ENCODE results near the gene UBE2G1.

UBE2G1 gene

GRCh38 chr17:4326608-4327007 is 39.9 kb downstream of the UBE2G1 start:
- H3K4me1 ChIP-seq (ENCODE audit: control insufficient read depth in 1 of 2, insufficient read depth in 1 of 2, low read depth in 1 of 2, low read length in 1 of 2), result no peaks in the 10 kb centered on the region
- H3K27me3 ChIP-seq, result no peaks in the 10 kb centered on the region
- no peak for TF ChIP-seq CTCF (IDR thresholded peaks at IDR 0.05)
- no peak overlapping the region for H3K27ac ChIP-seq
- no peaks in the 10 kb centered on the region for H3K9me3 ChIP-seq
- no peaks in the 10 kb centered on the region for H3K36me3 ChIP-seq
- no peak overlapping the region for H3K4me3 ChIP-seq (ENCODE audit: low read depth in 1 of 2, low read length in 1 of 2)

DNA sequence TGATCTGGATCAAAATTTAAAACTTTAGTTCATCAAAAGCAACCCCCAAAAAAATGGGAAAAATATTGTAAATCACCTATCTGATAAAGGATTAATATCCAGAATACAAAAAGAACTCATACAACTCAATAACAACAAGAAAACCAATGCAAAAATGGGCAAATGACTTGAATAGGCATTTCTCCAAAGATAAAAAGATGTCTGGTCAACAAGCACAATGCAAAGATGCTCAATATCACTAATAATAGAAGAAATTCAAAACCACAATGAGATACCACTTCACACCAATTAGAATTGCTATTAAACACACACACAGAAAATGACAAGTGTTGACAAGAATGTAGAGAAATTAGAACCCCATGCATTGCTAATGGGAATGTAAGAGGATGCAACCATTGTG is 40.4 kb downstream of the UBE2G1 start:
- Histone ChIP-seq H3K9me3 (no peaks in the 10 kb centered on the region), H3K27me3 (no peaks in the 10 kb centered on the region), H3K27ac (no peak overlapping the region), H3K4me3 (ENCODE audit: low read depth in 1 of 2, low read length in 1 of 2) (no peak overlapping the region), H3K4me1 (ENCODE audit: control insufficient read depth in 1 of 2, insufficient read depth in 1 of 2, low read depth in 1 of 2, low read length in 1 of 2) (no peaks in the 10 kb centered on the region), H3K36me3 (no peaks in the 10 kb centered on the region)
- TF ChIP-seq CTCF (IDR thresholded peaks at IDR 0.05), result no peak

- no peaks in the 10 kb centered on the region for H3K36me3 ChIP-seq
- H3K4me1 ChIP-seq (ENCODE audit: control insufficient read depth in 1 of 2, insufficient read depth in 1 of 2, low read depth in 1 of 2, low read length in 1 of 2), result no peaks in the 10 kb centered on the region
- no peak overlapping the region for H3K4me3 ChIP-seq (ENCODE audit: low read depth in 1 of 2, low read length in 1 of 2)
- no peaks in the 10 kb centered on the region for H3K27me3 ChIP-seq
- no peak for TF ChIP-seq CTCF (IDR thresholded peaks at IDR 0.05)
- H3K27ac ChIP-seq, result no peak overlapping the region
- H3K9me3 ChIP-seq, result no peaks in the 10 kb centered on the region
These were observed 42.0 kb downstream of the UBE2G1 start for GRCh38 chr17:4324463-4324862.

GRCh38 chr17:4319221-4319620 is 47.3 kb downstream of the UBE2G1 start:
- no peak overlapping the region for H3K27ac ChIP-seq

GRCh38 chr17:4318596-4318995 is 47.9 kb downstream of the UBE2G1 start:
- H3K9me3 ChIP-seq, result no peaks in the 10 kb centered on the region
- no peak overlapping the region for H3K4me3 ChIP-seq (ENCODE audit: low read depth in 1 of 2, low read length in 1 of 2)
- H3K27ac ChIP-seq, result no peak overlapping the region
- H3K27me3 ChIP-seq, result no peaks in the 10 kb centered on the region
- TF ChIP-seq CTCF (IDR thresholded peaks at IDR 0.05), result no peak
- no peaks in the 10 kb centered on the region for H3K4me1 ChIP-seq (ENCODE audit: control insufficient read depth in 1 of 2, insufficient read depth in 1 of 2, low read depth in 1 of 2, low read length in 1 of 2)
- H3K36me3 ChIP-seq, result no peaks in the 10 kb centered on the region

More at GRCh38 chr17:4319221-4319620, 47.3 kb downstream of the UBE2G1 start:
- Histone ChIP-seq H3K9me3 (no peaks in the 10 kb centered on the region), H3K27me3 (no peaks in the 10 kb centered on the region), H3K4me3 (ENCODE audit: low read depth in 1 of 2, low read length in 1 of 2) (no peak overlapping the region), H3K4me1 (ENCODE audit: control insufficient read depth in 1 of 2, insufficient read depth in 1 of 2, low read depth in 1 of 2, low read length in 1 of 2) (no peaks in the 10 kb centered on the region), H3K36me3 (no peaks in the 10 kb centered on the region)
- no peak for TF ChIP-seq CTCF (IDR thresholded peaks at IDR 0.05)

- H3K27ac ChIP-seq, result no peak overlapping the region
- H3K4me3 ChIP-seq (ENCODE audit: low read depth in 1 of 2, low read length in 1 of 2), result no peak overlapping the region
- no peak for TF ChIP-seq CTCF (IDR thresholded peaks at IDR 0.05)
These were observed 48.3 kb downstream of the UBE2G1 start for GRCh38 chr17:4318186-4318585.

More at GRCh38 chr17:4318186-4318585, 48.3 kb downstream of the UBE2G1 start:
- Histone ChIP-seq H3K4me1 (ENCODE audit: control insufficient read depth in 1 of 2, insufficient read depth in 1 of 2, low read depth in 1 of 2, low read length in 1 of 2) (no peaks in the 10 kb centered on the region), H3K27me3 (no peaks in the 10 kb centered on the region), H3K36me3 (no peaks in the 10 kb centered on the region), H3K9me3 (no peaks in the 10 kb centered on the region)
